K562 treated with DMSO at 1 percent for 12 hours (cell line): ENCODE measurements around the gene CLSTN1. TPM values are rescaled to one million over a fixed set of nuclear protein-coding genes. Genes with fewer than 3 reads are reported as not detected.

Source experiments
- total RNA-seq: library from RNA; unstranded; fragments of 300-600 nt; gene quantifications from 2 replicates; pipeline ENCODE4 v1.2.3, GENCODE V29; 2022; ENCODE audit not compliant: insufficient read depth

The CLSTN1 gene
- total RNA-seq, result 45.7 and 93.7 TPM in 2 replicates

GRCh38 chr1:9823943-9824701, at the start of gene CLSTN1:
CLSTN1 (minus strand) TSS chr1:9823965; CDS start chr1:9823733, 232 bp downstream.

Other genes starting within 250 kb of the CLSTN1 start
- 10.9 and 22.6 TPM in 2 replicates for gene TMEM201, start 235.1 kb downstream of the CLSTN1 start, total RNA-seq
- 19.3 and 44.3 TPM in 2 replicates for gene PIK3CD, start 172.2 kb downstream of the CLSTN1 start, total RNA-seq
- 51.4 and 67.6 TPM in 2 replicates for gene CTNNBIP1, start 86.3 kb upstream of the CLSTN1 start, total RNA-seq
- 20.9 and 30.4 TPM in 2 replicates for gene LZIC, start 119.4 kb upstream of the CLSTN1 start, total RNA-seq
- gene NMNAT1, start 119.5 kb upstream of the CLSTN1 start, total RNA-seq, result 8.7 and 18.1 TPM in 2 replicates
- gene RBP7, start 173.3 kb upstream of the CLSTN1 start, total RNA-seq, result not detected in 2 replicates
- gene UBE4B, start 209.0 kb upstream of the CLSTN1 start, total RNA-seq, result 22.5 and 66.3 TPM in 2 replicates